GM19397 (cell line): ENCODE data around the gene HSH2D.
"Not testable (repeated sequence)": the region's sequence is repeated elsewhere in the genome, so short reads cannot be mapped to it uniquely, and the experiment has no call there.

Experiments
- ATAC-seq: cut with Tn5 transposase; IDR thresholded peaks from one replicate; pipeline ENCODE4 v1.9.1; 2021; ENCODE audit warnings: mild to moderate bottlenecking, moderate library complexity; ENCODE audit not compliant: unreplicated experiment

HSH2D gene

GRCh38 chr19:16143399-16144215, at the start of gene HSH2D:
Gene HSH2D (plus strand): TSS chr19:16143685. CDS start chr19:16148751, 5,066 bp downstream.
- ATAC-seq, result peak; percentile 62

- no peak for ATAC-seq
These were observed 49.0 kb upstream of the HSH2D start for GRCh38 chr19:16094360-16095070.

GRCh38 chr19:16095071-16095571, 48.4 kb upstream of the HSH2D start:
- ATAC-seq, result no peak

GRCh38 chr19:16096280-16096855, 47.1 kb upstream of the HSH2D start:
- ATAC-seq, result no peak

DNA sequence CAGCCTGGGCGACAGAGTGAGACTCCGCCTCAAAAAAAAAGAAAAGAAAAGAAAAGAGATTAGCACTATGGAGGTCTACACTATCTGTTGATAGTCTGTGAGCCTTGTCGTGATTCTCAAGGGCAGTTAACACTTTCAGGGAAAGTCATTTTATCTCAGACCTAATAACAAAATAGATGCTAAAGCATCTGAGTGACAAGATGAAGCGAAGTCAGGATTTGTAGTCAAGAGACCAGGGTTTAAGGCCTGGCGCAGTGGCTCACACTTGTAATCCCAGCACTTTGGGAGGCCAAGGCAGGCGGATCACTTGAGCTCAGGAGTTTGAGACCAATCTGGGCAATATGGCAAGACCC, 45.1 kb upstream of the HSH2D start:
- no peak for ATAC-seq

DNA sequence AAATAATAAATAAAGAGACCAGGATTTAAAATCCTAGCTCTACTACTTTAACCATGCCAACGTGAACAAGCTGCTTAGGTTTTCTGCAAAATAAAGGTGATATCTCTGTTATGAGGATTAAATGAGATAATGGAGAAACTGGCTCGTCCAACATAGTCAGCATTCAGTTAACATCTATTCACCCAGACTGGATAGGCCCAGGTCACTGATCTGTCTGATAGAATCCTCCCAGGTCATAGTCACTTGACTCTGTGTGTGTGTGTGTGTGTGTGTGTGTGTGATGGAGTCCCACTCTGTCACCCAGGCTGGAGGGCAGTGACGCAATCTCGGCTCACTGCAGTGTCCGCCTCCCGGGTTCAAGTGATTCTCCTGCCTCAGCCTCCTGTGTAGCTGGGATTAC, 44.7 kb upstream of the HSH2D start:
- no peak for ATAC-seq

- ATAC-seq, result not testable (repeated sequence)
These were observed 44.0 kb upstream of the HSH2D start for GRCh38 chr19:16099314-16099965.

GRCh38 chr19:16100524-16100923, 43.0 kb upstream of the HSH2D start:
- no peak for ATAC-seq

DNA sequence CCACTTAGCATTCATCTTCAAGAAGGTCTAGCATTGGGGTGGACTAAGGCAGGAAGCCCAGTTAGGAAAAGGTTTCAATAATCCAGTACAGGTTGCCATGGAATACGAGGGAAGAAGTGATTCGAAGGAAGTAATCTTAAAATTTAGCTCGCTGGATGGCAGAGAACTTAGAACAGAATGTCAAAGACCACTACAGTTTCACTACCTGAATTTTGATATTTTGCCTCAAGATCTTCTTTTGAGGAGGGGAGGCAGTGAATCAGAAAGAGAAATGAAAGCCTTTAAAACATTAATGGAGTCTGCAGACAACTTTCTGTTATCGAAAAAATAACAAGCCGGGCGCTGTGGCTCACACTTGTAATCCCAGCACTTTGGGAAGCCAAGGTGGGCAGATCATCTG, 38.8 kb upstream of the HSH2D start:
- no peak for ATAC-seq

GRCh38 chr19:16106121-16106520, 37.4 kb upstream of the HSH2D start:
- ATAC-seq, result no peak

GRCh38 chr19:16111160-16111908, 32.2 kb upstream of the HSH2D start, which contains the start of gene RAB8A:
Gene RAB8A (plus strand): TSS chr19:16111889. CDS start chr19:16111902, 13 bp downstream.
- ATAC-seq, result peak; percentile 91

- no peak for ATAC-seq
These were observed 31.4 kb upstream of the HSH2D start for GRCh38 chr19:16111909-16112752.

GRCh38 chr19:16112778-16113177, 30.7 kb upstream of the HSH2D start:
- no peak for ATAC-seq

GRCh38 chr19:16113727-16114126, 29.8 kb upstream of the HSH2D start:
- no peak for ATAC-seq

- no peak for ATAC-seq
These were observed 28.0 kb upstream of the HSH2D start for GRCh38 chr19:16115301-16116039.

DNA sequence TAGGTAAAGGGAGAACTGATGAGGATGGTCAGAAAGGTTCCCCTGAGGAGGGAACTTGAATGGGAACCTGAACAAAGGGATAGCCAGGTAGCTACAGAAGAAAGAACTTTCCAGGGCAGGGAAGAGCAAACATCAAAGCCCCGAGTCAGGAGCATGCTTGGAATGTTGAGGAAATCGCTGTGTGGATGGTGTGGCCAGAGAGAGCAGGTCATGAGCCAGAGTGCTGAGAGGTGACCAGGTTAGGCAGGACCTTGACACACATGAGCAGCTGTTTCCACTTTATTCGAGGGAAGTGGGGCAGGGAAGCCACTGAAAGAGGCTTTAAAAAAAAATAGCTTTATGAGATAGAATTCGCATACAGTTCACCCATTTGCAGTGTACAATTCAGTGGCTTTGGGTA, 27.4 kb upstream of the HSH2D start:
- ATAC-seq, result no peak

- no peak for ATAC-seq
These were observed 25.9 kb upstream of the HSH2D start for GRCh38 chr19:16117594-16118033.

DNA sequence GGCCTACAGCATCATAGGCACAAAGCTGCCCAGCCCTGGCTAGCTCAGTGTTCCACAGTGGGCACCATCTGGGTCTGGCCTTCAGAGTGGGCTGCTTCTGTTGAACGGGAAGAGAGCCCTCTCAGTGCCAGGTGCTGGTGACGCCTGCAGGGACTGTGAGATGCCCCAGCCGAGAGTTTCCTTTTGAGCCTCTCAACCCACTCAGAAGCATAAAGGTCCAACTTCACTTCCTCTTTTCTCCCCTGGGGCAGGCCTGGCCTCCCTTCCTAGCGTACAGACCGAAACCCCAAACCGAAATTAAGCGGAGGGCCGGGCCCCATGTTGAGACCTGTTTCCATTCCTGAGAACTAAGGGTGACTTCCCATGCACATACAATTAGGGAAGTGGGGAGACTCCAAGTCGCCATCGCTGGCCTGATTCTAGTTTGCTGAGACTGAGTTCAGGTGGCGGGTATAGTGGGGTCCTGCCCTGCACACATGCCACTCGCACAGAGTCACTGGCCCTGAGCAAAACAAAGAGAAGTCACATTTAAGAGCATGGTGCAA, 24.9 kb upstream of the HSH2D start:
- ATAC-seq, result peak; percentile 76
